Kidney epithelial cell (primary cell): ENCODE data around the gene ATMIN. TPM values are rescaled to one million over a fixed set of nuclear protein-coding genes. Genes with fewer than 3 reads are reported as not detected.

ENCODE experiments used
- DNase-seq: peaks from one replicate; pipeline ENCODE4 v3.0.0-alpha.2; 2010; ENCODE audit warnings: low read depth
- H3K27me3 ChIP-seq: 2 replicates; pipeline ENCODE4 v1.6.0; 2011; ENCODE audit warnings: low read length; ENCODE audit not compliant: control insufficient read depth, insufficient read depth
- H3K36me3 ChIP-seq: 2 replicates; pipeline ENCODE4 v1.5.1; 2011; ENCODE audit warnings: low read length; ENCODE audit not compliant: control insufficient read depth, insufficient read depth
- H3K4me3 ChIP-seq: 2 replicates; pipeline ENCODE4 v1.5.1; 2011; ENCODE audit warnings: low read depth, mild to moderate bottlenecking, control low read depth, low read length
- total RNA-seq: library from RNA; depleted of rRNA; stranded (reverse); fragments of >200 nt; gene quantifications from 2 replicates; pipeline ENCODE4 v1.2.3, GENCODE V29; 2015
- TF ChIP-seq, protein P1 (sequence below): IDR thresholded peaks from 2 replicates; pipeline ENCODE4 v1.5.1; 2011; ENCODE audit warnings: mild to moderate bottlenecking, moderate library complexity, low read length, control low read depth, inconsistent platforms; ENCODE audit not compliant: insufficient read depth, poor library complexity, severe bottlenecking

ATMIN gene
- total RNA-seq, 1 donor from 2014 or later = 43.5 TPM

DNA sequence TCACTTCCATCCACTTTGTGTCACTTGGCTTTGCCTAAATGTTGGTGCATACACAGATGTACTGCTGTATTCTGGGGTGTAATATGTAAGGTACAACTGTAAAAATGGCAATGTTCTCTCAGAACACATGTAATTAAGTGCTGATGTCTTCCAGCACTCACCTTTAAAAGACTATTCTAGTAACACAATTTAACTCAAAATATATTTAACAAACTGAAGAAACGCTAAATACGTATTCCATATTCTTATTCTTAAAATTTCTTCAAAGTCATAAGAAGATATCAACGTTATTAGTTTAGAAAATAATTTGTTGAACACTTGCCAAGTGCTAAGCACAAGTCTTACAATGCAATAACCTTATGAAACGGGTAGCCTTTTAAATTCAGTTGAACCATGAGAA is 32.6 kb upstream of the ATMIN start:
- TF ChIP-seq, protein P1, sequence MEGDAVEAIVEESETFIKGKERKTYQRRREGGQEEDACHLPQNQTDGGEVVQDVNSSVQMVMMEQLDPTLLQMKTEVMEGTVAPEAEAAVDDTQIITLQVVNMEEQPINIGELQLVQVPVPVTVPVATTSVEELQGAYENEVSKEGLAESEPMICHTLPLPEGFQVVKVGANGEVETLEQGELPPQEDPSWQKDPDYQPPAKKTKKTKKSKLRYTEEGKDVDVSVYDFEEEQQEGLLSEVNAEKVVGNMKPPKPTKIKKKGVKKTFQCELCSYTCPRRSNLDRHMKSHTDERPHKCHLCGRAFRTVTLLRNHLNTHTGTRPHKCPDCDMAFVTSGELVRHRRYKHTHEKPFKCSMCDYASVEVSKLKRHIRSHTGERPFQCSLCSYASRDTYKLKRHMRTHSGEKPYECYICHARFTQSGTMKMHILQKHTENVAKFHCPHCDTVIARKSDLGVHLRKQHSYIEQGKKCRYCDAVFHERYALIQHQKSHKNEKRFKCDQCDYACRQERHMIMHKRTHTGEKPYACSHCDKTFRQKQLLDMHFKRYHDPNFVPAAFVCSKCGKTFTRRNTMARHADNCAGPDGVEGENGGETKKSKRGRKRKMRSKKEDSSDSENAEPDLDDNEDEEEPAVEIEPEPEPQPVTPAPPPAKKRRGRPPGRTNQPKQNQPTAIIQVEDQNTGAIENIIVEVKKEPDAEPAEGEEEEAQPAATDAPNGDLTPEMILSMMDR = no peak
- Histone ChIP-seq H3K27me3 (no peaks in the 10 kb centered on the region), H3K4me3 (no peak overlapping the region), H3K36me3 (no peaks in the 10 kb centered on the region)
- DNase-seq = no peak

DNA sequence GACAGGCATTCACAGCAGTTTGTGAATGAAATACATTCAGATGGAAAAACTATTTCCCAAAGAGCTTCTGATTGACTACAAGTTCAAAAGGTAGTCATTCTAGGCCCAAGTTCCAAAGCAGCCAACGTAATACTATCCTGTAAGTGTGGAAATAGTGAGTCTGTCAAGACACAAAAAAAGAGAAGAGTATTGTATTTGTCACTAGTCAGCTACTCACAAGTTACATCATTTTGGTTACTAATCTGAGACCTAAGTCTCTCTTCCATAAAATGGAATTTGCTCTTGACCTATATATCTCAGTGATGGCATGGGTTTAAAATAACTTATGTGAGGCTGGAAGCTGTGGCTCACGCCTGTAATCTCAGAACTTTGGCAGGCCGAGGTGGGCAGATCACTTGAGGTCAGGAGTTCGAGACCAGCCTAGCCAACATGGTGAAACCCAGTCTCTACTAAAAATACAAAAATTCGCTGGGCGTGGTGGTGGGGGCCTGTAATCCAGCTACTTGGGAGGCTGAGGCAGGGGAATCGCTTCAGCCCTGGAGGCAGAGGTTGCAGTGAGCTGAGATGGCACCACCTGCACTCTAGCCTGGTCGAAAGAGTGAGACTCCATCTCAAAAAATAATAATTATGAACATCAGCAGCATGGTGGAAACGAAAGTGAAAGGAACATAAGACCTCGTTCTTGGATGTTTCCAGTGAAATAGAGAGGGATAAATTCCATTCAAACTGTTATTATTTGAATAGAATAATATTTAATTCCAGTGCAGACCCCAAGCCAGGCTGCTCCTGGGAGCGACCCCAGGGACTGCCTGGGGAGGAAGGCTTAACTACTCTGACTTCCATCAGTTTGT is 31.8 kb upstream of the ATMIN start:
- H3K36me3 ChIP-seq = no peaks in the 10 kb centered on the region
- no peak for DNase-seq
- H3K4me3 ChIP-seq = no peak overlapping the region
- TF ChIP-seq, protein P1 = no peak
- H3K27me3 ChIP-seq = no peaks in the 10 kb centered on the region

DNA sequence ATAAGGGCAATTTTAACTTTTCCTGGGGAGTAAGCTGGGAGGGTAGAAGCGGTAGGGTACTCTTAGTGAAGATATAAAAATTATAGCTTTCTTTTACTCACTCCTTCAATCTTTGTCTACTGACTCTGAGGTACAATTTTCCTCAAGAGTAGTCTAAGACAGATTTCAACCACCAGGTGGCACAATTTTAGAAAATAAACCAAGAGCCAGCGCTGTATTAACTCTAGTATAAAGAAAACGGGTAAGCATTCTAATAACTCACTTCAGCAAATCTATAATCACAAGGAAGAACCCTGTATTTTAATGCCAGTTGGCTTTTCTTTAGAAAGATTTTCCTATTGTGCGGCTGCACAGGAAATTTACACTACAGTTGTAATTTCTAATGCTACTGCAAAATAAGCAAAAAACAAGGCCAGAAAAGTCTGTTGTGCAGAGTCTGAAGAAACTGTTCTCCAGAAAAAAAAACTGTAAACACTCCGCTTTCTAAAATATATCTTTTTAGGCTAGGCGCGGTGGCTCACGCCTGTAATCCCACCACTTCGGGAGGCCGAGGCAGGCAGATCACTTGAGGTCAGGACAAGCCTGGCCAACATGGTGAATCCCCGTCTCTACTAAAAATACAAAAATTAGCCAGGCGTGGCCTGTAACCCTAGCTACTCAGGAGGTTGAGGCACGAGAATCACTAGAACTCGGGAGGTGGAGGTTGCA is 30.8 kb upstream of the ATMIN start:
- Histone ChIP-seq H3K4me3 (peak overlapping the region; percentile 66), H3K36me3 (no peaks in the 10 kb centered on the region), H3K27me3 (no peaks in the 10 kb centered on the region)
- no peak for DNase-seq
- TF ChIP-seq, protein P1 = peak; percentile 59

DNA sequence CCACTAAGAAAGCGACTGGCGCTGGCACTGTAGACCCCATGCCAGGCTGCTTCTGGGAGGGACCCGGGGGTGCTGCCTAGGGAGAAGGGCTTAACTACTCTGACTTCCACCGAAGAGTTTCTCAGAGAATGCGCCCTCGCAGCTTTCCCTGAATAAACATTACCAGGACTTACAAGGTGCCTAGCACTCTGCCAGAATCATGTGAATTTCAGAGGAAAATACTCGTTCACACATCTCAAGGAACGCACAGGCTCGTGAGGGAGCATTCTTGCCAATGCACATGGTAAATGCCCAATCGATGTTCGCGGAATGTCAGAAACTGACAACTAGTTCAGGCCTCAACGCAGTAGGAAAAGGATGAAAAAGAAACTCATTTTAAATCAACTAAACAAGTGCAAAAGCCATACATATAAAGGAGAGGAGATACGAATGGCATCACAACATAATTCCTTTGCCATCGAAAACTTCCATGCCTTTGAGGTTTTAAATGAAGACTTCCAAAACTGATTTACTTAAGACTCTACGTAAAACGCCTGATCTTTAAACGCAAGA is 30.0 kb upstream of the ATMIN start:
- no peak for DNase-seq
- H3K27me3 ChIP-seq = no peaks in the 10 kb centered on the region

DNA sequence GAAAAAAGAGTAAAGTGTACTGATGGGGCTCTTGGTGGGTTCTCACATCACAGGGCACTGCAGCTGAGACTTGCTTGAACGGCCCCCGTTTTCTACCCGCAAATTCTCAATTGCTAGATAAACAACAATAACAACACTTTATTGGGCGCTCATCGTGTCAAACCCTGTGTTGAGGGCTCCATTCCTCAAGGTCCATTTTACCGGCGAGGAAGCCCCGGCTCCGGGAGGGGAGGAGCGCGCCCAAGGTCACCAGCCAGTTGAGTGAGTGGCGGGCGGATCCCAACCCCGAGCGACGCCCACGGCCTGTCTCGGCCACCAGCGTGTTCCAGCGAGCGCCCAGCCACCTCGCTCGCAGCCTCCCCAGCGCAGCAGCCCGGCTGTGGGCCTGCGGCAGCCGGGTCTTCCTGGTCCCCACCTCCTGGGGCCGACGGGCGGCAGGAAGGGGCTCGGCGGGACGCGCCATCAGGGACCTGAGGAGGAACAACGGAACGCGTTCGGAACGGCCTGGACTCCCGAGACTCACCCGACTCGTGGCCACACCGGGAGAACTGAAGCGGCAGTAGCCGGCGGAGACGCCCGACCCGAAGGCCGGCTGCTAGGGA is 29.3 kb upstream of the ATMIN start:
- no peak for DNase-seq
- Histone ChIP-seq H3K36me3 (no peaks in the 10 kb centered on the region), H3K4me3 (peak overlapping the region; percentile 66), H3K27me3 (no peaks in the 10 kb centered on the region)
- TF ChIP-seq, protein P1 = no peak

More for the DNA sequence above, 30.0 kb upstream of the ATMIN start:
- TF ChIP-seq, protein P1 = no peak
- Histone ChIP-seq H3K36me3 (no peaks in the 10 kb centered on the region), H3K4me3 (peak overlapping the region; percentile 66)
